Lower lobe of right lung (tissue), 2 donors: Measurements from ENCODE around the gene HRH3. TPM values are rescaled to one million over a fixed set of nuclear protein-coding genes. Genes with fewer than 3 reads are reported as not detected.

ENCODE experiments used
- ATAC-seq, 2 donors: fragments of 200-7000 bp; cut with Tn5 transposase; one replicate each; pipeline ENCODE4 v1.9.1; 2020 to 2022; ENCODE audit warnings: mild to moderate bottlenecking in 2 of 2, moderate library complexity in 2 of 2
- DNase-seq: peaks from one replicate; pipeline ENCODE4 v3.0.0-alpha.2; 2020
- H3K27ac ChIP-seq: fragments of 200-600 bp; one replicate; pipeline ENCODE4 v1.8.0; 2022
- H3K27me3 ChIP-seq: fragments of 200-600 bp; one replicate; pipeline ENCODE4 v1.8.0; 2022; ENCODE audit warnings: low read depth
- H3K36me3 ChIP-seq: fragments of 200-600 bp; one replicate; pipeline ENCODE4 v1.8.0; 2022; ENCODE audit warnings: mild to moderate bottlenecking
- H3K4me1 ChIP-seq: fragments of 200-600 bp; one replicate; pipeline ENCODE4 v1.8.0; 2022
- H3K4me3 ChIP-seq: fragments of 200-600 bp; one replicate; pipeline ENCODE4 v1.8.0; 2022; ENCODE audit warnings: mild to moderate bottlenecking
- H3K9me3 ChIP-seq: fragments of 200-600 bp; one replicate; pipeline ENCODE4 v1.8.0; 2022
- intact Hi-C: fragments of 100-400 bp; cut with DNase I; formaldehyde crosslinking; loops from one replicate; pipeline ENCODE4 v1.11.0; 2022
- total RNA-seq: library from RNA; stranded (reverse); fragmentation: NEBNext Ultra II Directional; extraction: Animal tissue kit (Norgen Biotek cat#: 25700); gene quantifications from one replicate; pipeline ENCODE4 v1.2.1, GENCODE V29; 2021
- TF ChIP-seq, protein P1 (sequence below): fragments of 200-600 bp; IDR thresholded peaks from one replicate; pipeline ENCODE4 v1.8.0; 2022; ENCODE audit warnings: antibody characterized with exemption, mild to moderate bottlenecking
- donor health status: DM: no; HTN: yes; CAD: no; lungs with severe emphysema.

The HRH3 gene
- total RNA-seq, 1 donor from 2014 or later, result not detected

DNA sequence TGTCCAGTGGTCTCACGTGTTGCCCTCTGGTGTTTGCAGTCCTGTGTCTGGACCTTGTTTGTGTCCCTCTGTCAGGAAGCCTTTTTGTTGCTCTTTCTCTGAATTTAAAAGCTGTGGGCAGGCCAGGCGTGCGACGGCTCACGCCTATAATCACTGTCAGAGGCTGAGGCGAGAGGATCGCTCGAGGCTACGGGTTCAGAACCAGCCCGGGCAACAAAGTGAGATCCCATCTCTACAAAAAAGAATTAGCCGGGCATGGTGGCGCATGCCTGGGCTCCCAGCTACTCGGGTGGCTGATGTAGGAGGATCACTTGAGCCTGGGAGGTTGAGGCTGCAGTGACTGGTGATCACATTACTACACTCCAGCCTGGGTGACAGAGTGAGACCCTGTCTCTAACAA is 46.8 kb upstream of the HRH3 start:
- Histone ChIP-seq H3K4me3 (no peak overlapping the region), H3K4me1 (no peaks in the 10 kb centered on the region), H3K36me3 (peaks cover 87% of the 10 kb centered on the region), H3K9me3 (peaks cover 6% of the 10 kb centered on the region), H3K27ac (no peak overlapping the region), H3K27me3 (no peaks in the 10 kb centered on the region)
- DNase-seq (no peak), ATAC-seq (no peak)
- TF ChIP-seq, protein P1, sequence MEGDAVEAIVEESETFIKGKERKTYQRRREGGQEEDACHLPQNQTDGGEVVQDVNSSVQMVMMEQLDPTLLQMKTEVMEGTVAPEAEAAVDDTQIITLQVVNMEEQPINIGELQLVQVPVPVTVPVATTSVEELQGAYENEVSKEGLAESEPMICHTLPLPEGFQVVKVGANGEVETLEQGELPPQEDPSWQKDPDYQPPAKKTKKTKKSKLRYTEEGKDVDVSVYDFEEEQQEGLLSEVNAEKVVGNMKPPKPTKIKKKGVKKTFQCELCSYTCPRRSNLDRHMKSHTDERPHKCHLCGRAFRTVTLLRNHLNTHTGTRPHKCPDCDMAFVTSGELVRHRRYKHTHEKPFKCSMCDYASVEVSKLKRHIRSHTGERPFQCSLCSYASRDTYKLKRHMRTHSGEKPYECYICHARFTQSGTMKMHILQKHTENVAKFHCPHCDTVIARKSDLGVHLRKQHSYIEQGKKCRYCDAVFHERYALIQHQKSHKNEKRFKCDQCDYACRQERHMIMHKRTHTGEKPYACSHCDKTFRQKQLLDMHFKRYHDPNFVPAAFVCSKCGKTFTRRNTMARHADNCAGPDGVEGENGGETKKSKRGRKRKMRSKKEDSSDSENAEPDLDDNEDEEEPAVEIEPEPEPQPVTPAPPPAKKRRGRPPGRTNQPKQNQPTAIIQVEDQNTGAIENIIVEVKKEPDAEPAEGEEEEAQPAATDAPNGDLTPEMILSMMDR, result no peak
- intact Hi-C loops, result no loop called here

DNA sequence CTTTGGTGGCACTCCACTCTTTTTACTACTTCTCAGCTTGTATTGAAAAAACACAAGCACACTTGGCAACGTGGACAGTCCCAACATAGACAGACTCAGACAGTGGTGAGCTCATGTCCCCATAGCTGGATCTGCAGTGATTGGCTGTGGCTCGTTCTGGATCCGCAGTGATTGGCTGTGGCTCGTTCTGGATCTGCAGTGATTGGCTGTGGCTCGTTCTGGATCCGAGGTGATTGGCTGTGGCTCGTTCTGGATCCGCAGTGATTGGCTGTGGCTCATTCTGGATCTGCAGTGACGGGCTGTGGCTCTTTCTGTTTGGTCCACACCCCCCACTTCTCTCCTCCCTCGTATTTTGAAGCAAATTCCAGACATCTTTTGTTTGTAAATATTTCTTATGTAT is 46.3 kb upstream of the HRH3 start:
- H3K4me3 ChIP-seq, result no peak overlapping the region
- intact Hi-C loops, result no loop called here
- H3K36me3 ChIP-seq, result peaks cover 87% of the 10 kb centered on the region

DNA sequence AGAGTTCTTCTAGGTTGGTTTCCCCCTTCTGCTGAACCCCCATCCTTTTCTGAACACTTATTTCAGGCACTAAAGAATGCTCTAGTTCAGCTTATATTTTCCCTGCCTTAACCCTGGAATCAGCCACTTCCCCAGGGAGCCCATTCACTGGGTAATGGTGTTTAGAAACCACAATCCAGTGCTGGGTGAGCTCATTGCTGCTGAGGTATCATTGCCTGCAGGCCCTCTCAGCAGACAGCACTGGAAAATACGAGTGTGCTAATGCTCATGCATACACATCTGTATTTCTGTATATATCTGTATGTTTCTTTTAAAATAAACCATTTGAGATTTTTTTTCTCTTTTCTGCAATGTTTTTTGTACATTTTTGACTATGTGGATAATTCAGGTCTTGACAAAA is 45.3 kb upstream of the HRH3 start:
- ATAC-seq (no peak), DNase-seq (no peak)
- TF ChIP-seq, protein P1, result no peak
- no peak overlapping the region for H3K4me3 ChIP-seq
- intact Hi-C loops, result no loop called here
- H3K27me3 ChIP-seq, result no peaks in the 10 kb centered on the region
- H3K27ac ChIP-seq, result no peak overlapping the region
- peaks cover 6% of the 10 kb centered on the region for H3K9me3 ChIP-seq
- H3K36me3 ChIP-seq, result peaks cover 94% of the 10 kb centered on the region
- no peaks in the 10 kb centered on the region for H3K4me1 ChIP-seq

More for the DNA sequence above, 46.3 kb upstream of the HRH3 start:
- Histone ChIP-seq H3K27me3 (no peaks in the 10 kb centered on the region), H3K4me1 (no peaks in the 10 kb centered on the region), H3K27ac (no peak overlapping the region), H3K9me3 (peaks cover 6% of the 10 kb centered on the region)
- TF ChIP-seq, protein P1, result no peak
- ATAC-seq, result no peak
- no peak for DNase-seq

DNA sequence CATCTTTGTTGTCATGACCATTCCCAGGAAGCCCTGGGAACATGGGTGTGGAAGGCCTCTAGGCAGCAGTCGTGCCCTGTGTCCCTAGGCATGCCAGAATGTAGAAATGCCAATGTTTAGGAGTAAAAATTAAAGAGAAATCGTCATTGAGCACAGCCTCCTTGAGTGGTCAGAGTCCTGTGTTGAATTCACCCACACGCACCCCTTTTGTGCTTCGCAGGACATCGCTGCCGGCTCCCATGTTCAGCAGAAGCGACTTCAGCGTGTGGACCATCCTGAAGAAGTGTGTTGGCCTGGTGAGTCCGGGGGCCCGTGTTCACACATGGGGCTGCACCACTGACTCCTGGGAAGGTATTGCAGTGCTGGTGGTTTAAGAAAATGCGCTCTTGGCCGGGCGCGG is 43.3 kb upstream of the HRH3 start:
- Histone ChIP-seq H3K4me1 (no peaks in the 10 kb centered on the region), H3K27me3 (no peaks in the 10 kb centered on the region), H3K4me3 (no peak overlapping the region), H3K36me3 (peaks cover 97% of the 10 kb centered on the region), H3K27ac (no peak overlapping the region), H3K9me3 (peaks cover 6% of the 10 kb centered on the region)
- intact Hi-C loops, result no loop called here
- TF ChIP-seq, protein P1, result no peak
- no peak for ATAC-seq
- no peak for DNase-seq

DNA sequence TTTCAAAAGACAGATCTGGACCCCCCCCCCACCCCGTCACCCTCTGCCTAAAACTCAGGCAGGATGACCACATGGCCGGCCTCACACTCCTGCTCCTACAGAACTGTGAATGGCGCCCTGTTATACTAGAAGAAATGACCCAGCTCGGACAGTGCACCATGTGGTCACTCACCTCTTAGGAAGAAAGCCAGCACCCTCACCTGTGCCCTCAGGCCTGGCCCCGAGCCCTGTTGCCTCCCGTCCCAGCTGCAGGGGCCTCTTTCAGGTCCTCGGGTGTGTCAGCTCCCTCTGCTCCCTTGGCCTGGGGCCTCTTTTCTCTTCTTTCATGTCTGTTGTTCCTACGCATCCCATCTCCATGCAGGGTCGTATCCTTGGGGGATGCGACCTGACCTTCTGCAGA is 42.0 kb upstream of the HRH3 start:
- ATAC-seq (no peak), DNase-seq (no peak)
- intact Hi-C loops, result no loop called here
- H3K27ac ChIP-seq, result no peak overlapping the region
- H3K4me1 ChIP-seq, result no peaks in the 10 kb centered on the region
- no peaks in the 10 kb centered on the region for H3K27me3 ChIP-seq
- peaks cover 6% of the 10 kb centered on the region for H3K9me3 ChIP-seq
- no peak overlapping the region for H3K4me3 ChIP-seq
- H3K36me3 ChIP-seq, result peaks cover 100% of the 10 kb centered on the region
- TF ChIP-seq, protein P1, result no peak

DNA sequence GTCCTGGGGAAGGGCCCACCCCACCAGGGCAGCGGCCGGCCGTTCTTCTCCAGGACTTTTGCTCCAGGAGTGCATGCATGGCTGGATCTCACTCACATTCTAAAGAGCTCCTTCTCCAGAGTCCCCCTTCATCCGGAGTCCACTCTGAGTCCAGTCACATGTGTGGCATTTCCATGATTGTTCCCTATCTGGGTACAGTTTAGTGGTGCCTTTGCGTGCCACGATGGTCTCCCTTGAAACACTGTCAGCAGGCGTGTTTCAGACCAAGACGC is 39.2 kb upstream of the HRH3 start:
- Histone ChIP-seq H3K4me3 (no peak overlapping the region), H3K27ac (no peak overlapping the region), H3K9me3 (no peaks in the 10 kb centered on the region), H3K4me1 (no peaks in the 10 kb centered on the region), H3K36me3 (peaks cover 95% of the 10 kb centered on the region), H3K27me3 (no peaks in the 10 kb centered on the region)
- no peak for DNase-seq
- no peak for ATAC-seq
- intact Hi-C loops, result no loop called here
- TF ChIP-seq, protein P1, result no peak
